Tibial nerve (tissue), 4 donors: ENCODE data around the gene CD2AP. TPM values are rescaled to one million over a fixed set of nuclear protein-coding genes. Genes with fewer than 3 reads are reported as not detected.

Experiments used
- DNase-seq, 2 donors: peaks; one replicate each; pipeline ENCODE4 v3.0.0-alpha.2; 2019; ENCODE audit warnings: low spot score in 2 of 2
- H3K27ac ChIP-seq, 4 donors: fragments of 200-600 bp; sonication (generic) in 3 of 4; one replicate each; pipeline ENCODE4 v1.5.1; 2017 to 2019; ENCODE audit warnings: mild to moderate bottlenecking in 1 of 4
- H3K27me3 ChIP-seq, 2 donors: fragments of 200-600 bp; sonication (generic) in 1 of 2; one replicate each; pipeline versions ENCODE4 v1.5.1 to v1.6.0; 2017 to 2019
- H3K36me3 ChIP-seq, 3 donors: fragments of 200-600 bp; sonication (generic); one replicate each; pipeline ENCODE4 v1.5.1; 2018 to 2019
- H3K4me1 ChIP-seq, 4 donors: fragments of 200-600 bp; sonication (generic) in 3 of 4; one replicate each; pipeline ENCODE4 v1.5.1; 2017 to 2019
- H3K4me3 ChIP-seq, 4 donors: fragments of 200-600 bp; sonication (generic) in 3 of 4; one replicate each; pipeline ENCODE4 v1.5.1; 2017 to 2019; ENCODE audit warnings: mild to moderate bottlenecking in 1 of 4, moderate library complexity in 1 of 4
- H3K9me3 ChIP-seq, 4 donors: fragments of 200-600 bp; sonication (generic) in 3 of 4; one replicate each; pipeline ENCODE4 v1.5.1; 2017 to 2019
- CTCF ChIP-seq, 5 experiments: fragments of 200-600 bp in 3 of 5; fragments of 450-650 bp in 2 of 5; sonication (generic) in 3 of 5; IDR thresholded peaks; one replicate each; pipeline ENCODE4 v1.5.1; 2016 to 2019; ENCODE audit warnings: antibody characterized with exemption in 5 of 5, mild to moderate bottlenecking in 3 of 5, moderate library complexity in 2 of 5
- EP300 ChIP-seq, 2 donors: sonication (generic); formaldehyde crosslinking; IDR thresholded peaks; one replicate each; pipeline ENCODE4 v1.6.1; 2017; ENCODE audit warnings: antibody characterized with exemption in 2 of 2, mild to moderate bottlenecking in 1 of 2
- POLR2A ChIP-seq, 2 donors: fragments of 450-650 bp; IDR thresholded peaks; one replicate each; pipeline ENCODE4 v1.6.1; 2017; ENCODE audit warnings: antibody characterized with exemption in 2 of 2, mild to moderate bottlenecking in 2 of 2, moderate library complexity in 2 of 2
- WGBS, 2 donors: methylation state at CpG; one replicate each; pipeline ENCODE4 v1.1.5; 2018; 5-methylcytosine and 5-hydroxymethylcytosine counted together
- total RNA-seq, 4 donors: library from RNA; depleted of rRNA; stranded (reverse); fragments of >200 nt; gene quantifications; one replicate each; pipeline ENCODE4 v1.1.0, GENCODE V29; 2016

Gene CD2AP
- total RNA-seq, 4 donors from 2014 or later: 18.4 to 32.1 (median 25.2) TPM

- H3K27ac ChIP-seq: no peak overlapping the region
- peaks cover 0 to 26% (median 7%) of the 10 kb centered on the region in 4 donors for H3K4me1 ChIP-seq
- no peaks in the 10 kb centered on the region for H3K36me3 ChIP-seq
- no peaks in the 10 kb centered on the region for H3K27me3 ChIP-seq
- H3K9me3 ChIP-seq: no peaks in the 10 kb centered on the region
- no peak overlapping the region for H3K4me3 ChIP-seq
- TF ChIP-seq POLR2A (IDR thresholded peaks at IDR 0.05): no peak
- no peak for TF ChIP-seq EP300 (IDR thresholded peaks at IDR 0.05)
- TF ChIP-seq CTCF (IDR thresholded peaks at IDR 0.05): no peak
- no peak for DNase-seq
These were observed 5.9 kb downstream of the CD2AP start for GRCh38 chr6:47483516-47483852.

DNA sequence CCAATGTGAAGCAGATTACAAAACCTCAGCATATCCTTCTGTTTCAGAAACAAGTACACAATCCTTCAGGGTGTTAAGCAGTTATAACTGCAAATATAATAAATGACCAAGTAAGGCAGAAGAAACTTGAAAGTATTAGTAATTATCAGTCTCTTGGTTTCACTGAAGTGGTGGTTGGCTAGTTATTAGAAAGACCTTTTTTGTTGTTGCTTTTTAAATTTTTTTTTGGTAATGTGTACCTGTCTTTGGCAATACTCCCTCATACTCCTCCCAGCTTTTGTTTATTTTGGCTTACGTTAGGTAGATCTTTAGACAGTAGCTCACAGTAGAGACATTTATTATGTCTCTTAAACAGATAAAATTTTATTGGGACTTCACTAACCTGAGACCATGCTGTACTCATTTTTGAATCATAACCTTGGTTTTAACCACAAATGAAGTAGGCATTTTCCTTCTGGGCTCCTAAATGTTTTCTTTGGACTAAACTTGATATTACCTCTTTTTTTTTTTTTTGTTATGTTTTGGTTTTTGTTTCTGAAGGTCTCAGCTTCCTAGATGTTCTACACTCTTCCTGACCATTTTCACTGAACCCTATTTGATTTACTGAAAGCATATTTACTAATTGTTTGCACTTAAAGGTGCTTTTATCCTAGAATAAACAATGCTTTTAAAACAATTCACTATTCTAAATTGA lies 6.4 kb downstream of the CD2AP start:
- no peak for DNase-seq
- H3K9me3 ChIP-seq: no peaks in the 10 kb centered on the region
- peak overlapping the region in 1 of 4 donors; percentile 39 for H3K27ac ChIP-seq
- H3K4me1 ChIP-seq: peaks cover 0 to 26% (median 7%) of the 10 kb centered on the region in 4 donors
- no peaks in the 10 kb centered on the region for H3K27me3 ChIP-seq
- H3K36me3 ChIP-seq: no peaks in the 10 kb centered on the region
- TF ChIP-seq POLR2A (IDR thresholded peaks at IDR 0.05) (no peak), CTCF (IDR thresholded peaks at IDR 0.05) (no peak), EP300 (IDR thresholded peaks at IDR 0.05) (no peak)
- H3K4me3 ChIP-seq: no peak overlapping the region
- 72% methylated on average over 1 of the region's 1 CpG for WGBS, 2 donors

GRCh38 chr6:47484616-47485015 lies 7.0 kb downstream of the CD2AP start:
- no peaks in the 10 kb centered on the region for H3K36me3 ChIP-seq
- H3K27ac ChIP-seq: peak overlapping the region in 1 of 4 donors; percentile 39
- WGBS, 2 donors: 76 to 84% methylated on average over 3 of the region's 3 CpGs

DNA sequence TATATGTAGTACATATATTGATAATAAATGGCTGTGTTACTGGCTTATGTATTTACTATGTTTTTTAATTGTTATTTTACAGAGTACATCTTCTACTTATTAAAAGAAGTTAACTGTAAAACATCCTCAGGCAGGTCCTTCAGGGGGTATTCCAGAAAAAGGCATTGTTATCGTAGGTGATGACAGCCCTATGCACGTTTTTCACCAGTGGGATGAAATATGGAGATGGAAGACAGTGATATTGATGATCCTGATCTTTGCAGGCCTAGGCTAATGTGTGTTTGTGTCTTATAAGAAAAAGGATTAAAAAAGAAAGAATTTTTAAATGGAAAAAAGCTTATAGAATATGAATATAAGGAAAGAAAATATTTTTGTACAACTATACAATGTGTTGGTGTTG lies 7.5 kb downstream of the CD2AP start:
- H3K4me1 ChIP-seq: peaks cover 0 to 16% (median 4%) of the 10 kb centered on the region in 4 donors
- DNase-seq: no peak
- H3K27me3 ChIP-seq: no peaks in the 10 kb centered on the region
- no peak overlapping the region for H3K4me3 ChIP-seq
- 85 to 88% methylated on average over 2 of the region's 2 CpGs for WGBS, 2 donors
- no peak for TF ChIP-seq CTCF (IDR thresholded peaks at IDR 0.05)
- no peak for TF ChIP-seq EP300 (IDR thresholded peaks at IDR 0.05)
- no peak for TF ChIP-seq POLR2A (IDR thresholded peaks at IDR 0.05)
- no peaks in the 10 kb centered on the region for H3K9me3 ChIP-seq
- no peak overlapping the region for H3K27ac ChIP-seq
- no peaks in the 10 kb centered on the region for H3K36me3 ChIP-seq

More at GRCh38 chr6:47484616-47485015, 7.0 kb downstream of the CD2AP start:
- H3K27me3 ChIP-seq: no peaks in the 10 kb centered on the region
- H3K9me3 ChIP-seq: no peaks in the 10 kb centered on the region
- H3K4me3 ChIP-seq: no peak overlapping the region
- DNase-seq: no peak
- peaks cover 0 to 20% (median 4%) of the 10 kb centered on the region in 4 donors for H3K4me1 ChIP-seq
- TF ChIP-seq EP300 (IDR thresholded peaks at IDR 0.05) (no peak), CTCF (IDR thresholded peaks at IDR 0.05) (no peak), POLR2A (IDR thresholded peaks at IDR 0.05) (no peak)

GRCh38 chr6:47485491-47486135 lies 8.0 kb downstream of the CD2AP start:
- no peak for DNase-seq
- H3K4me1 ChIP-seq: peaks cover 0 to 10% (median 4%) of the 10 kb centered on the region in 4 donors
- H3K27ac ChIP-seq: no peak overlapping the region
- no peaks in the 10 kb centered on the region for H3K27me3 ChIP-seq
- no peak overlapping the region for H3K4me3 ChIP-seq
- no peaks in the 10 kb centered on the region for H3K9me3 ChIP-seq
- no peaks in the 10 kb centered on the region for H3K36me3 ChIP-seq
- TF ChIP-seq EP300 (IDR thresholded peaks at IDR 0.05) (no peak), CTCF (IDR thresholded peaks at IDR 0.05) (no peak), POLR2A (IDR thresholded peaks at IDR 0.05) (no peak)
